NB4 (cell line): ENCODE data around the gene ZNF77.

ENCODE experiments used
- POLR2A ChIP-seq: IDR thresholded peaks from 2 replicates; pipeline ENCODE4 v1.6.1; 2011; ENCODE audit warnings: mild to moderate bottlenecking; ENCODE audit not compliant: insufficient read length; ENCODE audit errors: extremely low read depth
- TF ChIP-seq, protein P1 (sequence below): IDR thresholded peaks from one replicate; pipeline ENCODE4 v1.5.1; 2012; ENCODE audit warnings: low read depth, low read length

DNA sequence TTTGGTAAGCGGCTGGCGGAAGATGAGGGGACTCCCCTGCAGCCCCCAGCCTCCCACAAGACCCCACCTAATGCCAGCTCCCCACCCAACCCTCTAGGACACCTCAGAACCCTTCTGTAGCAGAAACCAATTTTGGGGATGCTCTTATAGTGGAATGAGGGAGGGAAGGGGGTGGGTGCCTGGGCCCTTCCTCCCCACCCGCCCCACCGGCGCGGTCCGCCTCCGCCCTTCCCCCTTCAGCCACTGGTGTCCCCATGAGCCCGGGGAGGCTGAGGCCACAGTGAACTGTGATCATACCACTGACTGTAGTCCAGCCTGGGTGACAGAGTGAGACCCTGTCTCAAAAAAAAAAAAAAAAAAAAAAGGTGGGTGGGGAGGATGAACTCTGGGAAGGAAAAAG lies 48.8 kb upstream of the ZNF77 start:
- TF ChIP-seq, protein P1, sequence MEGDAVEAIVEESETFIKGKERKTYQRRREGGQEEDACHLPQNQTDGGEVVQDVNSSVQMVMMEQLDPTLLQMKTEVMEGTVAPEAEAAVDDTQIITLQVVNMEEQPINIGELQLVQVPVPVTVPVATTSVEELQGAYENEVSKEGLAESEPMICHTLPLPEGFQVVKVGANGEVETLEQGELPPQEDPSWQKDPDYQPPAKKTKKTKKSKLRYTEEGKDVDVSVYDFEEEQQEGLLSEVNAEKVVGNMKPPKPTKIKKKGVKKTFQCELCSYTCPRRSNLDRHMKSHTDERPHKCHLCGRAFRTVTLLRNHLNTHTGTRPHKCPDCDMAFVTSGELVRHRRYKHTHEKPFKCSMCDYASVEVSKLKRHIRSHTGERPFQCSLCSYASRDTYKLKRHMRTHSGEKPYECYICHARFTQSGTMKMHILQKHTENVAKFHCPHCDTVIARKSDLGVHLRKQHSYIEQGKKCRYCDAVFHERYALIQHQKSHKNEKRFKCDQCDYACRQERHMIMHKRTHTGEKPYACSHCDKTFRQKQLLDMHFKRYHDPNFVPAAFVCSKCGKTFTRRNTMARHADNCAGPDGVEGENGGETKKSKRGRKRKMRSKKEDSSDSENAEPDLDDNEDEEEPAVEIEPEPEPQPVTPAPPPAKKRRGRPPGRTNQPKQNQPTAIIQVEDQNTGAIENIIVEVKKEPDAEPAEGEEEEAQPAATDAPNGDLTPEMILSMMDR = no peak
- TF ChIP-seq POLR2A = no peak
